Neuronal stem cell (in vitro differentiated cells): ENCODE measurements around the gene EIF3M.

ENCODE experiments used
- DNase-seq: peaks from one replicate; pipeline ENCODE4 v3.0.0-alpha.2; 2013; ENCODE audit warnings: low spot score
- H2AFZ ChIP-seq: one replicate; pipeline ENCODE4 v1.6.1; 2013; ENCODE audit warnings: mild to moderate bottlenecking, low read length, inconsistent platforms
- H2AK5ac ChIP-seq: 2 replicates; pipeline ENCODE4 v1.6.1; 2013; ENCODE audit warnings: low read depth, mild to moderate bottlenecking, inconsistent platforms, low read length, moderate library complexity, mixed read lengths
- H2BK120ac ChIP-seq: 2 replicates; pipeline ENCODE4 v1.6.1; 2013; ENCODE audit warnings: low read depth, mild to moderate bottlenecking, inconsistent platforms, low read length, moderate library complexity, mixed read lengths
- H2BK12ac ChIP-seq: one replicate; pipeline ENCODE4 v1.6.1; 2013; ENCODE audit warnings: low read length, inconsistent platforms
- H2BK15ac ChIP-seq: 2 replicates; pipeline ENCODE4 v1.6.1; 2013; ENCODE audit warnings: mild to moderate bottlenecking, low read length, inconsistent platforms, mixed read lengths
- H2BK5ac ChIP-seq: one replicate; pipeline ENCODE4 v1.6.1; 2013; ENCODE audit warnings: inconsistent platforms, mild to moderate bottlenecking, low read length, moderate library complexity
- H3K14ac ChIP-seq: one replicate; pipeline ENCODE4 v1.6.1; 2013; ENCODE audit warnings: low read length, inconsistent platforms
- H3K18ac ChIP-seq: 2 replicates; pipeline ENCODE4 v1.6.1; 2013; ENCODE audit warnings: low read length, inconsistent platforms
- H3K23ac ChIP-seq: 2 replicates; pipeline ENCODE4 v1.6.1; 2013; ENCODE audit warnings: low read depth, mild to moderate bottlenecking, mixed read lengths, low read length, inconsistent platforms; ENCODE audit not compliant: poor library complexity
- H3K27ac ChIP-seq: replicated peaks from 3 replicates; pipeline ENCODE4 v1.5.1; 2013; ENCODE audit warnings: low read length, inconsistent platforms
- H3K27me3 ChIP-seq, 3 experiments: 2 replicates each; pipeline ENCODE4 v1.6.1; 2013; ENCODE audit warnings: low read length in 3 of 3, mild to moderate bottlenecking in 2 of 3, inconsistent platforms in 1 of 3, low read depth in 1 of 3, mixed read lengths in 1 of 3, moderate library complexity in 1 of 3; ENCODE audit not compliant: control insufficient read depth in 3 of 3, insufficient read depth in 3 of 3
- H3K36me3 ChIP-seq, 2 donors: replicated peaks in 1 of 2; 2 replicates each; pipeline ENCODE4 v1.6.1; 2013; ENCODE audit warnings: low read length in 2 of 2; ENCODE audit not compliant: control insufficient read depth in 2 of 2, insufficient read depth in 2 of 2
- H3K4ac ChIP-seq: 2 replicates; pipeline ENCODE4 v1.6.1; 2013; ENCODE audit warnings: inconsistent platforms, mild to moderate bottlenecking, low read length, moderate library complexity
- H3K4me1 ChIP-seq, 2 donors: 1 replicate in 1 of 2; 2 replicates in 1 of 2; pipeline ENCODE4 v1.6.1; 2013; ENCODE audit warnings: low read length in 2 of 2, low read depth in 1 of 2; ENCODE audit not compliant: control insufficient read depth in 2 of 2, insufficient read depth in 1 of 2
- H3K4me2 ChIP-seq: one replicate; pipeline ENCODE4 v1.6.1; 2013; ENCODE audit warnings: mild to moderate bottlenecking, low read length, inconsistent platforms; ENCODE audit not compliant: insufficient read depth, poor library complexity, severe bottlenecking
- H3K4me3 ChIP-seq, 2 donors: 2 replicates each; pipeline ENCODE4 v1.5.1; 2013; ENCODE audit warnings: low read length in 2 of 2, mild to moderate bottlenecking in 2 of 2, inconsistent platforms in 1 of 2, moderate library complexity in 1 of 2
- H3K79me1 ChIP-seq: one replicate; pipeline ENCODE4 v1.6.1; 2013; ENCODE audit warnings: low read depth, mild to moderate bottlenecking, inconsistent platforms, low read length, moderate library complexity
- H3K9ac ChIP-seq: one replicate; pipeline ENCODE4 v1.6.1; 2013; ENCODE audit warnings: mild to moderate bottlenecking, low read depth, low read length, inconsistent platforms; ENCODE audit not compliant: poor library complexity
- H3K9me3 ChIP-seq, 2 donors: replicated peaks in 1 of 2; 2 replicates each; pipeline versions ENCODE3 to v1.6.1; 2013; ENCODE audit warnings: low read length in 2 of 2, mild to moderate bottlenecking in 2 of 2, inconsistent platforms in 1 of 2, low read depth in 1 of 2, mixed read lengths in 1 of 2, moderate library complexity in 1 of 2; ENCODE audit not compliant: control insufficient read depth in 2 of 2, insufficient read depth in 1 of 2
- H4K8ac ChIP-seq: one replicate; pipeline ENCODE4 v1.6.1; 2013; ENCODE audit warnings: low read depth, mild to moderate bottlenecking, inconsistent platforms, low read length, moderate library complexity
- H4K91ac ChIP-seq: one replicate; pipeline ENCODE4 v1.6.1; 2013; ENCODE audit warnings: low read length, low read depth, mild to moderate bottlenecking, inconsistent platforms; ENCODE audit not compliant: poor library complexity
- WGBS, 2 donors: extraction: QIAGEN DNeasy Blood & Tissue Kit; methylation state at CpG; one replicate each; pipeline ENCODE4 v1.1.7; 2013; ENCODE audit warnings: missing lambda C conversion rate in 2 of 2, mixed read lengths in 1 of 2; ENCODE audit not compliant: insufficient read length in 2 of 2, insufficient replicate concordance in 1 of 2; ENCODE audit errors: extremely low coverage in 2 of 2; 5-methylcytosine and 5-hydroxymethylcytosine counted together

Gene EIF3M

DNA sequence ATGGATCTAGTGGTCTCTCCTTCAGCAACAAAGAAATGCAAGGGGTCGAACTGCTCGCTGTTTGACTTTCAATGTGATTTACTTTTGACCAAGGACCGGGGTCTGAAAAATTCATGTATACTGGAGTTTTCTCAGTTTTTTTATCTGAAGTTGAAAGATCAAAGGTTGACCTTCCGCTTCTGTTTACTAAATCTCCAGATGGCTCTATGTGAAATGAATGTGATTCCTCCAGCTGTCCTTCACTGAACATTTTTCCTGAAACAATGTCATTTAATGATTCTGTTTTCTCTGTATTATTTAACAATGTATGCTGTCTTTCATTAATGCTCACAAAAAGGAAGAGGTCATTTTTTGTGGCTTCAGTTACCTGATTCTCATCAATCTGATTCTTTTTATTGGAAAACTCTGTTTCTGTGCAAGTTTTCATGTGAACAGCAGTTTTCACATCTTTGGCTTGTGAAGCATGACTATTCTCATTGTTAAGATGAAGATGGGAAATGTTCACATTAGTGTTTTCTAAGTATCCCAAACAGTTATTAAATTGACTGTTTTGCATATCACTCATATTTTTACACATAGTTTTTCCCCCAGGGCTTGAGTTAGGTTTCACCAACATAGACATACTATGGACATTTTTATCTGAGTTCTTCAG lies 30.0 kb downstream of the EIF3M start:
- H3K36me3 ChIP-seq, result no peaks in the 10 kb centered on the region
- H3K23ac ChIP-seq, result no peak overlapping the region
- no peak overlapping the region for H3K9ac ChIP-seq
- H3K9me3 ChIP-seq, result peaks cover 0 to 3% of the 10 kb centered on the region in 2 donors
- WGBS, 2 donors, result no CpG with 5 or more reads among the region's 4 CpGs
- no peaks in the 10 kb centered on the region for H3K4me1 ChIP-seq
- H3K18ac ChIP-seq, result no peak overlapping the region
- H2AFZ ChIP-seq, result no peak overlapping the region
- H2BK120ac ChIP-seq, result no peak overlapping the region
- no peaks in the 10 kb centered on the region for H3K27me3 ChIP-seq
- no peak overlapping the region for H4K8ac ChIP-seq
- no peak for DNase-seq
- no peak overlapping the region for H2BK12ac ChIP-seq
- H3K4ac ChIP-seq, result no peak overlapping the region
- H2AK5ac ChIP-seq, result no peak overlapping the region
- H3K4me3 ChIP-seq, result no peak overlapping the region
- H3K27ac ChIP-seq, result no peak overlapping the region
- no peak overlapping the region for H2BK5ac ChIP-seq
- no peak overlapping the region for H4K91ac ChIP-seq
- no peak overlapping the region for H2BK15ac ChIP-seq
- H3K79me1 ChIP-seq, result no peaks in the 10 kb centered on the region
- H3K14ac ChIP-seq, result no peak overlapping the region
- H3K4me2 ChIP-seq, result no peak overlapping the region

DNA sequence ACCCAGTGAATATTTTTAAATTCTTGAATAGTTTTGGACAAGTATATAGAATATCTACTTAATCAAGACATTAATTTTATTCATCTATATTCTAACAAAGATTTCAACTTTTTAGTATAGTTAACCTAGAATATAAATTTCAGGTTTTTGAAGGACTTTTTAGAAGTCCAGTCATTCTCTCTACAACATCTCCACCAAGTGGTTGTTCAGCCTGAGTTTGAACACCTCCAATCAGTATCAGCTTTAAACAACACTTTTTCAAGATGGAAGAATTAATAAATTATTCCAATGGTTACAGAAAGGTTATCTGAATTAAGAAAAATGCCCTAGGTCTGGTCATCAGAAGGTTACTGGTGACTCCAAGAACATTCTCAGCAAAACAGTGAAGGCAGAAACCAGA lies 31.8 kb downstream of the EIF3M start:
- no peak overlapping the region for H4K91ac ChIP-seq
- no peaks in the 10 kb centered on the region for H3K9me3 ChIP-seq
- H3K27me3 ChIP-seq, result no peaks in the 10 kb centered on the region
- H3K36me3 ChIP-seq, result no peaks in the 10 kb centered on the region
- no peak overlapping the region for H2BK5ac ChIP-seq
- no peak overlapping the region for H3K18ac ChIP-seq
- H2AFZ ChIP-seq, result no peak overlapping the region
- no peak overlapping the region for H3K9ac ChIP-seq
- H2BK12ac ChIP-seq, result no peak overlapping the region
- no peak overlapping the region for H2AK5ac ChIP-seq
- H3K14ac ChIP-seq, result no peak overlapping the region
- no peaks in the 10 kb centered on the region for H3K79me1 ChIP-seq
- H2BK120ac ChIP-seq, result no peak overlapping the region
- no peak overlapping the region for H3K23ac ChIP-seq
- no peak overlapping the region for H3K4me2 ChIP-seq
- H2BK15ac ChIP-seq, result no peak overlapping the region
- H3K27ac ChIP-seq, result no peak overlapping the region
- no peak overlapping the region for H3K4me3 ChIP-seq
- no peaks in the 10 kb centered on the region for H3K4me1 ChIP-seq
- no peak for DNase-seq
- H4K8ac ChIP-seq, result no peak overlapping the region
- no peak overlapping the region for H3K4ac ChIP-seq

GRCh38 chr11:32616903-32617302 lies 33.3 kb downstream of the EIF3M start:
- Histone ChIP-seq H2BK120ac (no peak overlapping the region), H3K79me1 (no peaks in the 10 kb centered on the region), H3K14ac (no peak overlapping the region), H3K9me3 (no peaks in the 10 kb centered on the region), H2BK15ac (no peak overlapping the region), H3K4ac (no peak overlapping the region), H3K18ac (no peak overlapping the region), H4K91ac (no peak overlapping the region), H3K9ac (no peak overlapping the region), H2AFZ (no peak overlapping the region), H3K23ac (no peak overlapping the region), H4K8ac (no peak overlapping the region), H3K4me3 (no peak overlapping the region), H2BK12ac (no peak overlapping the region), H3K4me2 (no peak overlapping the region), H3K36me3 (no peaks in the 10 kb centered on the region), H2AK5ac (no peak overlapping the region), H2BK5ac (no peak overlapping the region), H3K27me3 (no peaks in the 10 kb centered on the region), H3K4me1 (no peaks in the 10 kb centered on the region), H3K27ac (no peak overlapping the region)
- WGBS, 2 donors, result no CpG with 5 or more reads among the region's 4 CpGs
- DNase-seq, result no peak

- no peak overlapping the region for H2BK120ac ChIP-seq
- H3K4ac ChIP-seq, result no peak overlapping the region
- no peak overlapping the region for H2AK5ac ChIP-seq
- no peak overlapping the region for H2AFZ ChIP-seq
- no peak overlapping the region for H3K9ac ChIP-seq
- H3K27ac ChIP-seq, result no peak overlapping the region
- no peak overlapping the region for H3K18ac ChIP-seq
- H2BK5ac ChIP-seq, result no peak overlapping the region
- no peak overlapping the region for H3K4me2 ChIP-seq
- H4K91ac ChIP-seq, result no peak overlapping the region
- H3K4me3 ChIP-seq, result no peak overlapping the region
- H3K36me3 ChIP-seq, result no peaks in the 10 kb centered on the region
- no peak overlapping the region for H2BK12ac ChIP-seq
- no peaks in the 10 kb centered on the region for H3K27me3 ChIP-seq
- no peak overlapping the region for H3K23ac ChIP-seq
- DNase-seq, result no peak
- H2BK15ac ChIP-seq, result no peak overlapping the region
- no peak overlapping the region for H4K8ac ChIP-seq
- H3K4me1 ChIP-seq, result no peaks in the 10 kb centered on the region
- no peaks in the 10 kb centered on the region for H3K79me1 ChIP-seq
- H3K9me3 ChIP-seq, result no peaks in the 10 kb centered on the region
- no peak overlapping the region for H3K14ac ChIP-seq
These were observed 47.2 kb downstream of the EIF3M start for GRCh38 chr11:32630844-32631243.
